Activated CD8-positive, alpha-beta memory T cell treated with anti-CD3 and anti-CD28 coated beads, Interleukin-2, amount 50 U/mL, for 48 hours (primary cell): ENCODE results near the gene TAF4.
"Not testable (repeated sequence)": the region's sequence is repeated elsewhere in the genome, so short reads cannot be mapped to it uniquely, and the experiment has no call there.

Experiments
- DNase-seq: peaks from one replicate; pipeline ENCODE4 v3.0.0-alpha.2; 2020

The TAF4 gene

GRCh38 chr20:62001178-62001715 lies 64.4 kb downstream of the TAF4 start:
- DNase-seq: no peak

- no peak for DNase-seq
Observed at GRCh38 chr20:61998343-61999121, 67.1 kb downstream of the TAF4 start.

DNA sequence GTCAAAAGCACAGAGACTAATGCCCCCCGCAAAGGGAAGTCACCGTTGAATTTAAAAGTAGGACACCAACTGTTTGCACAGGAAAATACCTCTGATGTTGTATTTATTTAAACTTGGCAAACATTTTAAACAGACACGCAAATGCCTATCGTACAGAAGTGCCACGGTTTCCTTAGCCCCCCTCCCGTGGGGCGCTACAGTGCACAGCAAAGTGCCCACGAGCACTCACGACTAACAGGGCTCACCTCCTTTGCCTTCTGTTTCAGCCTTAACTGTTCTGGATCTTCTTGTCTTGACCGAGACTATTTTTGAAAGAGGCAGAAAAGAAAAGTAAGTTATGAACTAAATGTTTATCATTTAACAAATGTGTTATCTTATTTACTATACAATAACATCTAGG lies 67.8 kb downstream of the TAF4 start:
- no peak for DNase-seq

- no peak for DNase-seq
Observed at GRCh38 chr20:61997372-61997771, 68.3 kb downstream of the TAF4 start.

DNA sequence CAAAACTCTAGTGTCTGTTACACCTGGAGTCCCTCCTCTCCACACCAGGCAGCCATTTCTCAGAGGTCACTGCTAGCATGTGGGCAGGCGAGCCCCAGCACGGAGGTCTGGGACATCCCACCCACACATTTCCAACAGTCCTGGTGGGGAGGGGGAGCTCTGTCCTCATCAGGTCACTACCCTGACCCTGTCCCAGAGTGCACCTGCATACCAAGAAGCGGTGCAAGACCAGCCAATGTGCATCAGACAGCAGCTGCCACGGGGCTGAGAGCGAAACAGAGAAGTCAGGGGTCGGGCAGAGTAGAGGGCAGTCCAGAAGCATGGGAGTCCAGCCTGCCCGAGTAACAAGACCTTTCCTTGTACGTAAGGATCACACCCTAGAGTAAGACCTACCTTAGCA lies 71.1 kb downstream of the TAF4 start:
- DNase-seq: no peak

DNA sequence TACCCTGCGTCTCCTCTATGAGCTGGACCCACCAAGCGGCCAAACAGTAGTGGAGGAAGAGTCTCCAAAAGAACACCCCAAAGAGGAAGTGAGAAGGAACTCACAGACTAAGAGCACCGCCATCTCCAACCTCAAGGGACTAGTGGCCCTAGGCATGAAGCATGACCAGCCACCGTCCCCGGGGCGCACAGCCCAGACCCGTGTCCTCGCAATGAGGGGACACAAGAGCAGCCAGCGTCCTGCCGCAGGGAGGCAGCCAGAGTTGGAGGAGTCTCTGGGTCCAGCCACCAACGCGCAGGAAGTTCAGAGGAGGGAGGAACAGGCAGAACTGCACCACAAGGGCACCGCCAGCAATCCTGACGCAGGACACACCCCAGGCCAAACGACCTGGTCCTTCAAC lies 72.6 kb downstream of the TAF4 start:
- DNase-seq: no peak

DNA sequence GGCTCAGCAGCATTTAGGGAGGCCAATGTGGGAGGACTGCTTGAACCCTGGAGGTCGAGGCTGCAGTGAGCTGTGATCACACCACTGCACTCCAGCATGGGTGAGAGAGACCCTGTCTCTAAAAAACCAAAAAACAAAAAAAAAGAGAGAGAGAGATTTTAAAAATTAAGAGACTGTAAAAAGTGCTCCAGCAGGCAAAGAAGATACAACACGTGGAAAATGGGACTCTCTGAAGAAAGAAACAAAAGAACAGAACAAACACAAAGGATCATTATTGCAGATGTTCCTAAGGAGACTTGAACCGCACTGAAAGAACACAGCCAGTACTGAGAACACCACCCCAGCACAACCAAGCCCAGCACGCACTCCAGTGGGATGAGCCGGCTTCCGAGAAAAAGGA lies 74.2 kb downstream of the TAF4 start:
- no peak for DNase-seq

- DNase-seq: no peak
Observed at GRCh38 chr20:61990484-61990883, 75.2 kb downstream of the TAF4 start.

GRCh38 chr20:61989741-61990140 lies 75.9 kb downstream of the TAF4 start:
- no peak for DNase-seq

DNA sequence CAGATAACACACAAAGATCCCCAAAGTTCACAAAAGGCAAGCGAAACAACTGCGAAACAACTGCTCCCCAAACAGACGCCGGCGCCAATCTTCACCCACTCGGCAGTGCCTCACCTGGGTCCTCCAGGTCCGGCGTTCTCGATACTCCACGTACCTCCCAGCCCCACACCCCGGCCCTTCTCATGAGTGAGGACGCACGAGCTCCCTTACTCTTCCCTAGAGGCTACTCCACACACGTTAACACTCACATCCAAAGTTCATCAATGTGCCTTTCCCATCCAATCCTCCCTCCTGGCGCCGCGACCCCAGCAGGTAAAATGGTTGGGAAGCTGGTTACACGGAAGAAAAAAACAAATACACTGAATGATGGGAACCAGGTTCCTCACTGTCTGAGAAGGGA lies 77.0 kb downstream of the TAF4 start:
- DNase-seq: no peak

DNA sequence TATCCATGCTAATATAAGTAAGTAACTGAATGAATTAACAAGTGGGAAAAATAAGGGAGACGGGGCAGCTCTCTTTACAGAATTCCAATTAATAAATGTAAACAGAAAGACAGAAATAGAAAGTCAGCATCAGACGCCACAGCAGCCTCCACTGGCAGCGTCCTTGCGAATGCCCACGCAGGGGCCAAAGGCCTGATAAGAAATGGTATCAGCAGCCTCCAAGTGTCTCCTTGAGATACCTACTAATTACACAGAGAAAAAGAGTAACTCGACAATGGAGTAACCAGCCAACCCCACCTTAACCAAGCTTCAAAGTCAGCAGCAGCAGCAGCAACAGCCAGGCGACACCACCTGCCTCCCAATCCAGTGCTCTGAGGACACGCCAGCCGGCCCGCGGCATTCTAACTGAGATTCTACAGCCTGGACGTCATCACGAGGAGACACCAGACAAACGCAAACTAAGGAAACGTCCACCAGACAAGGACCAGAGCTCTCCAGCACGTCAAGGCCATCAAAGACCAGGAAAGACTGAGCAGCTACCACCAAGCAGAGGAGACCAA lies 78.8 kb downstream of the TAF4 start:
- DNase-seq: no peak

GRCh38 chr20:61985096-61985495 lies 80.6 kb downstream of the TAF4 start:
- DNase-seq: no peak

- not testable (repeated sequence) for DNase-seq
Observed at GRCh38 chr20:61984431-61984830, 81.2 kb downstream of the TAF4 start.

GRCh38 chr20:61983965-61984364 lies 81.7 kb downstream of the TAF4 start:
- DNase-seq: no peak

GRCh38 chr20:61982951-61983315 lies 82.7 kb downstream of the TAF4 start:
- DNase-seq: no peak

GRCh38 chr20:61982191-61982950 lies 83.3 kb downstream of the TAF4 start:
- DNase-seq: no peak

- not testable (repeated sequence) for DNase-seq
Observed at GRCh38 chr20:61981691-61982090, 84.0 kb downstream of the TAF4 start.

DNA sequence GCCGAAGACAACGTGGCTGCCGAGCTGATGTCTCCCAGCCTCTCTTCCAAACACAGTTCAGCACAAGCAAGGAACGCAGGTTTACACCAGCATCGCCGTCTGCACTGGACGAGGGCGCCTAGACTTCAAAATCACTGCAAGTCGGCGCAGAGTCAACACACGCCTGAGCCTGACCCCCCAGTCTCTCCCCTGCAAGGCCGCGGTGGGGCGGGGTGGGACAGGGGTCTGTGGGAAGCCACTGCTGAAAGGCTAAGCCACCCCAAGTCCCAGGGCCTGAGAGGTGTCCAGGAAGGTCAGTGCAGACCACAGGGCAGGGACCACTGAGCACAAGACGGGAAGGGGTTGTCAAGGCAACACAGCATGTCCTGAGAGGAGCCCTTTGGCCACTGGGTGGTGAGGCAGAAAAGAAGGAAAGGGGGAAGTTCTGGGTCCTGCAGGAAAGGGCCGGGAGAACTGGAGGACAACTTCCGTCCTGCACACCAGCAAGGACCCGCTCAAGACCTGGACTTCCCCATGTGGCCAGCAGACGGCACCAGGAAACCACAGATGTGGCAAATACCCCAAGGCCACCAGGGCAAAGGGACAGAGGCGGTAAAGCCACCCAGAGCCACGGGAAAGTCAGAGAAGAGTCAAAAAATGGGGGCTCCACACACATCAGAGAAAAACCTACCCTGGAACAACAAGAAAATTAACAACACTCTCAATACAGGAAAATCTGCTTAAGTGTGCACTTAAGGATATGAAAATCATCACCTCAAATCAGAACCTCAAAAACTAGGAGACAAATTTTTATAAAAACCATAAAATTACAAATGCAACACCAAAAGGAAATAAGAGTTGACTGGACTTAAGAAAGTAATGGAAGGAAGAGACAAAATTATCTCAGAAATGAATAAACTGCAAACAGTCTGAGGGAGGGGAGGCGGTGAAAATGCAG lies 84.8 kb downstream of the TAF4 start:
- DNase-seq: no peak

DNA sequence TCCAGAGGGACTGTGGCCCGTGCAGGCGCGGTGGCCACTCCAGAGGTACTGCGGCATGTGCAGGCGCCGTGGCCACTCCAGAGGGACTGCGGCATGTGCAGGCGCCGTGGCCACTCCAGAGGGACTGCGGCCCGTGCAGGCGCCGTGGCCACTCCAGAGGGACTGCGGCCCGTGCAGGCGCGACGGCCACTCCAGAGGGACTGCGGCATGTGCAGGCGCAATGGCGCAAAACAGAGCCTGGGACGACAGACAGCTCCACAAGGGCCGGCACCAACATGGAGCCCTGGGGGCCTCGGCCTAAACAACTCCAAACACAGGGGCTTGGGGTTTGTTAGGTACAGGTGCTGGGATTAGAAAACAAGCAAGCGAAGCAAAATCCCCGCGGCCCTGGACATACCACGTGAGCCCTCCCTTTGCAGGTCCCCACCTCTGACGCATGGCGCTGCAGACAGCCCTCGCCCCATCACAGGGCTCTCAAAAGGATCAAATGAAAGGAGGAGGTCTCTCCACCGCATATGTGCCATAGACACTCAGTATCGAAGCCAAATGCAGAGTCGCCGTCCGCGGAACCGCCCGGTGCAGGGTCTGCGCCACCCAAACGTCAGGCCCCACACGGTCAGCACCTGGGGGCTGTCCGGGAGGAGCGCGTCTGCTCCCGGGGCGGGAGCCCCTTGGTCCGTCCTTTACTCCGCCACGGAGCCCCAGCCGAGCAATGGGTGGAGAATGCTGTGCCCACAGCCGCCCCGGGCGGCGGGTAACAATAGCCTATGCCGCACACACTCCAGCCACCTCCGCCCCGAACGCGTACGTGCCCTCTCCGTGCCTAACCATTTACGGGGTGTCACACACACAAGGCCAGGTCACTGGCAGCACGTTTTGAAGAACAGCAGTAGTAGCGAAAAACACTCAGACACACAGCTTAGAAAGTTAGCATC lies 85.7 kb downstream of the TAF4 start:
- DNase-seq: no peak

- DNase-seq: no peak
Observed at GRCh38 chr20:61979090-61979489, 86.6 kb downstream of the TAF4 start.

- DNase-seq: no peak
Observed at GRCh38 chr20:61978491-61978890, 87.2 kb downstream of the TAF4 start.

- no peak for DNase-seq
Observed at GRCh38 chr20:61977419-61977786, 88.3 kb downstream of the TAF4 start.
